HG02884 (cell line): Measurements from ENCODE around the gene UCP2.

Experiments
- ATAC-seq: cut with Tn5 transposase; IDR thresholded peaks from one replicate; pipeline ENCODE4 v1.9.1; 2021; ENCODE audit warnings: mild to moderate bottlenecking, moderate library complexity; ENCODE audit not compliant: unreplicated experiment

The UCP2 gene

GRCh38 chr11:74010306-74011300 lies 28.0 kb upstream of the UCP2 start:
- ATAC-seq: no peak

GRCh38 chr11:74009675-74010305 lies 27.1 kb upstream of the UCP2 start:
- ATAC-seq: no peak

- no peak for ATAC-seq
Observed at GRCh38 chr11:74009230-74009547, 26.5 kb upstream of the UCP2 start.

GRCh38 chr11:74008373-74009229 lies 26.0 kb upstream of the UCP2 start, which contains the start of gene UCP3:
UCP3 (minus strand) TSS chr11:74009085; CDS start chr11:74007042, 2,043 bp downstream.
- ATAC-seq: no peak

GRCh38 chr11:74007691-74008372 lies 25.2 kb upstream of the UCP2 start:
- ATAC-seq: no peak

GRCh38 chr11:74006743-74007304 lies 24.2 kb upstream of the UCP2 start:
- ATAC-seq: no peak

GRCh38 chr11:74005721-74006517 lies 23.3 kb upstream of the UCP2 start:
- no peak for ATAC-seq

GRCh38 chr11:74004759-74005615 lies 22.3 kb upstream of the UCP2 start:
- no peak for ATAC-seq

- ATAC-seq: no peak
Observed at GRCh38 chr11:74004046-74004695, 21.5 kb upstream of the UCP2 start.

- no peak for ATAC-seq
Observed at GRCh38 chr11:74002832-74003231, 20.2 kb upstream of the UCP2 start.

GRCh38 chr11:74001822-74002286 lies 19.2 kb upstream of the UCP2 start:
- no peak for ATAC-seq

GRCh38 chr11:74000307-74001133 lies 17.9 kb upstream of the UCP2 start:
- no peak for ATAC-seq

GRCh38 chr11:73999581-74000306 lies 17.1 kb upstream of the UCP2 start:
- ATAC-seq: no peak

GRCh38 chr11:73998846-73999575 lies 16.4 kb upstream of the UCP2 start:
- no peak for ATAC-seq

GRCh38 chr11:73997120-73997770 lies 14.6 kb upstream of the UCP2 start:
- ATAC-seq: no peak
